Loucy (cell line): ENCODE results near the gene CFHR1.
A peak's percentile ranks its signal among the peaks of the same experiment; 100 is the strongest.
"Not testable (repeated sequence)": the region's sequence is repeated elsewhere in the genome, so short reads cannot be mapped to it uniquely, and the experiment has no call there.

Experiments used
- CTCF ChIP-seq: fragments of 200-600 bp; sonication (generic); conservative IDR thresholded peaks from 2 replicates; pipeline ENCODE4 v1.5.1; 2014; ENCODE audit warnings: mild to moderate bottlenecking, antibody characterized with exemption, low read length
- EZH2phosphoT487 ChIP-seq: fragments of 200-600 bp; IDR thresholded peaks from 2 replicates; pipeline ENCODE4 v1.6.1; 2018; ENCODE audit warnings: antibody characterized with exemption, mild to moderate bottlenecking, moderate library complexity, borderline replicate concordance

DNA sequence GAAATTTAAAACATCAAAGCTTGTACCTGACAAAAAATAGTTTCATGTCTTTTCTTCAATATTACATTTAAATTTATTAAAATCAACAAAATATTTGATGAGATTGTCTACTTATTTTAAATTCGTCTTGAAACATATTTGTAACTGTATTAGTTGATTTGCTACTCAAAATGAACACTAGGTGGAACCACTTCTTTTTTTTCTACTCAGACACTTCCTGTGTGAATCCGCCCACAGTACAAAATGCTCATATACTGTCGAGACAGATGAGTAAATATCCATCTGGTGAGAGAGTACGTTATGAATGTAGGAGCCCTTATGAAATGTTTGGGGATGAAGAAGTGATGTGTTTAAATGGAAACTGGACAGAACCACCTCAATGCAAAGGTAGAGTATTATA lies 8.3 kb downstream of the CFHR1 start:
- peak; percentile 43 for TF ChIP-seq CTCF
- TF ChIP-seq EZH2phosphoT487: not testable (repeated sequence)
